Testis (tissue), 3 donors: ENCODE measurements around the gene MAN2A2. TPM values are rescaled to one million over a fixed set of nuclear protein-coding genes. Genes with fewer than 3 reads are reported as not detected.

Experiments used
- DNase-seq: peaks from one replicate; pipeline ENCODE4 v3.0.0-alpha.2; 2019
- H3K27ac ChIP-seq, 2 donors: fragments of 200-600 bp; sonication (generic); one replicate each; pipeline ENCODE4 v1.5.1; 2019
- H3K27me3 ChIP-seq: fragments of 200-600 bp; sonication (generic); one replicate; pipeline ENCODE4 v1.5.1; 2019
- H3K36me3 ChIP-seq: fragments of 200-600 bp; sonication (generic); one replicate; pipeline ENCODE4 v1.5.1; 2017; ENCODE audit warnings: low read depth; ENCODE audit errors: missing control alignments
- H3K4me1 ChIP-seq: fragments of 200-600 bp; sonication (generic); one replicate; pipeline ENCODE4 v1.5.1; 2019
- H3K4me3 ChIP-seq, 2 donors: fragments of 200-600 bp; sonication (generic); one replicate each; pipeline ENCODE4 v1.5.1; 2017 to 2019
- H3K9me3 ChIP-seq: fragments of 200-600 bp; sonication (generic); one replicate; pipeline ENCODE4 v1.5.1; 2017
- CTCF ChIP-seq, 3 experiments: fragments of 450-650 bp in 2 of 3; fragments of 200-600 bp in 1 of 3; sonication (generic) in 1 of 3; IDR thresholded peaks; one replicate each; pipeline ENCODE4 v1.5.1; 2016 to 2019; ENCODE audit warnings: antibody characterized with exemption in 3 of 3, mild to moderate bottlenecking in 2 of 3, moderate library complexity in 1 of 3
- POLR2A ChIP-seq: fragments of 450-650 bp; IDR thresholded peaks from one replicate; pipeline ENCODE4 v1.6.1; 2017; ENCODE audit warnings: antibody characterized with exemption, mild to moderate bottlenecking, moderate library complexity
- WGBS, 2 donors: methylation state at CpG; one replicate each; pipeline ENCODE4 v1.1.5; 2018; 5-methylcytosine and 5-hydroxymethylcytosine counted together
- intact Hi-C: fragments of 100-400 bp; cut with DNase I; formaldehyde crosslinking; loops from one replicate; pipeline ENCODE4 v1.15.1; 2023; ENCODE audit warnings: low total_unique reads
- polyA plus RNA-seq: library from polyadenylated mRNA; stranded (reverse); fragments of 350-450 nt; fragmentation: Illumina TruSeq; extraction: RNeasy Lipid Tissue Mini Kit (QIAGEN cat#74804); gene quantifications from one replicate; pipeline ENCODE4 v1.2.3, GENCODE V29; 2014; ENCODE audit warnings: low read depth, low replicate concordance; ENCODE audit not compliant: insufficient read depth
- total RNA-seq, 2 donors: library from RNA; depleted of rRNA; stranded (reverse); fragments of >200 nt; gene quantifications; one replicate each; pipeline ENCODE4 v1.2.3, GENCODE V29; 2016

Gene MAN2A2
- total and polyA plus RNA-seq, 3 donors from 2014 or later = 101 to 151 (median 128) TPM

- no peaks in the 10 kb centered on the region for H3K9me3 ChIP-seq
- intact Hi-C loops = no loop called here
- no peak overlapping the region for H3K4me3 ChIP-seq
- no peaks in the 10 kb centered on the region for H3K36me3 ChIP-seq
- no peaks in the 10 kb centered on the region for H3K27me3 ChIP-seq
- H3K27ac ChIP-seq = no peak overlapping the region
- TF ChIP-seq CTCF (IDR thresholded peaks at IDR 0.05) = no peak
- no peak for TF ChIP-seq POLR2A
- peaks cover 7% of the 10 kb centered on the region for H3K4me1 ChIP-seq
- peak; percentile 44 for DNase-seq
- 79 to 86% methylated on average over 18 to 25 of the region's 25 CpGs for WGBS, 2 donors
Measured at GRCh38 chr15:90915808-90916440, 12.8 kb downstream of the MAN2A2 start.

GRCh38 chr15:90916461-90916860, 13.4 kb downstream of the MAN2A2 start:
- H3K4me1 ChIP-seq = peaks cover 7% of the 10 kb centered on the region
- intact Hi-C loops = no loop called here
- no peak overlapping the region for H3K4me3 ChIP-seq
- H3K36me3 ChIP-seq = no peaks in the 10 kb centered on the region
- TF ChIP-seq CTCF (IDR thresholded peaks at IDR 0.05) = no peak
- TF ChIP-seq POLR2A = no peak
- 92% methylated on average over 11 of the region's 11 CpGs for WGBS, 2 donors
- no peak overlapping the region for H3K27ac ChIP-seq
- no peaks in the 10 kb centered on the region for H3K27me3 ChIP-seq
- no peak for DNase-seq
- H3K9me3 ChIP-seq = no peaks in the 10 kb centered on the region

- no peaks in the 10 kb centered on the region for H3K36me3 ChIP-seq
- 92 to 95% methylated on average over 12 of the region's 12 CpGs for WGBS, 2 donors
- H3K27ac ChIP-seq = peak overlapping the region; percentile 74 to 86
- H3K27me3 ChIP-seq = no peaks in the 10 kb centered on the region
- intact Hi-C loops = no loop called here
- H3K9me3 ChIP-seq = no peaks in the 10 kb centered on the region
- TF ChIP-seq POLR2A (no peak), CTCF (IDR thresholded peaks at IDR 0.05) (no peak)
- H3K4me3 ChIP-seq = no peak overlapping the region
- peaks cover 7% of the 10 kb centered on the region for H3K4me1 ChIP-seq
- no peak for DNase-seq
Measured at GRCh38 chr15:90917569-90917968, 14.5 kb downstream of the MAN2A2 start.

GRCh38 chr15:90918034-90918788, 15.1 kb downstream of the MAN2A2 start:
- H3K36me3 ChIP-seq = no peaks in the 10 kb centered on the region
- no peak for DNase-seq
- no peaks in the 10 kb centered on the region for H3K9me3 ChIP-seq
- no peak for TF ChIP-seq CTCF (IDR thresholded peaks at IDR 0.05)
- no peak for TF ChIP-seq POLR2A
- H3K27ac ChIP-seq = peak overlapping the region; percentile 74 to 86
- H3K4me1 ChIP-seq = peaks cover 7% of the 10 kb centered on the region
- WGBS, 2 donors = 92 to 94% methylated on average over 23 of the region's 23 CpGs
- H3K4me3 ChIP-seq = no peak overlapping the region
- intact Hi-C loops = no loop called here
- no peaks in the 10 kb centered on the region for H3K27me3 ChIP-seq
